NOMO-1 treated with dmso at 0.1 percent for 144 hours (cell line): Measurements from ENCODE around the gene E2F1.
"Not testable (repeated sequence)": the region's sequence is repeated elsewhere in the genome, so short reads cannot be mapped to it uniquely, and the experiment has no call there.

ENCODE experiments used
- DNase-seq: peaks from one replicate; lab custom pipeline; 2025; ENCODE audit not compliant: unreplicated experiment; lab: John Stamatoyannopoulos, UW

The E2F1 gene

GRCh38 chr20:33710681-33711445 is 24.7 kb upstream of the E2F1 start:
- DNase-seq = no peak

GRCh38 chr20:33709905-33710541 is 23.8 kb upstream of the E2F1 start:
- DNase-seq = no peak

DNA sequence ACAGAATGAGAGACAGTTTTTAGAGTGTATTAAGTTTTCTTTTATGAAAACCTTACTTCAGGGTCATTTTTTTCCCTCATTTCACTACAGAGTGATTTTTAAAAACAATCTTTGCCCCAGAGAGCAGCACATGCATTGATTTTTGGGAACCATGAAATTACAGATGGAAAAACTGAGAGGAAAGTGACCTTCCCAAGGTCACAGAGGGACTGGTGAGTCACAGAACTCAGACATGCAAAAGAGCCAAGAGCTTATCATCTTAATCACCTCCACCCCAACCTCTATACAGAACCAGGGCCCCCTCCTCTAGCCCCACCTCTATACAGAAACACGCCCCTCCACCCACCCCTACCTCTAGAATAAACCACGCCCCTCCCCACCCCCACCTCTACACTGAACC is 23.2 kb upstream of the E2F1 start:
- no peak for DNase-seq

DNA sequence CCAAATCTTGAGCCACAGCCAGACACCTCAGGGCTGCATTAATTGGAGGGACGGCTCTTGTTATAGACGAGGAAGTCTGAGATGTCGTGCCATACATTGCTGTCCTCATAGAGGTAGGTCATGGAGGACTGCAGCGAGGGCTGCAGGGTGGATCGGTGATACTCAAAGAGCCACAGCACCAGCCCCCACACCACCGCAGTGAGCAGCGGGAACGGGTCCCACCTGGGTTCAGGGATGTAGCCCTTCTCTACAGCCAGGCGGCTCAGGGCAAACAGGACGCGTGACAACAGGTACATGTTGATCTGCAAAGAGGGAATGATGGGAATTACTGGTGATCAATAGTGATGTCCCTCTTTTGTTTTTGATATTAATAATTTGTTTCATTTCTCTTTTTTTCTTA is 21.5 kb upstream of the E2F1 start:
- no peak for DNase-seq

- no peak for DNase-seq
Measured at GRCh38 chr20:33704197-33704924, 18.2 kb upstream of the E2F1 start.

GRCh38 chr20:33703498-33704137 is 17.4 kb upstream of the E2F1 start:
- no peak for DNase-seq

- no peak for DNase-seq
Measured at GRCh38 chr20:33702861-33703260, 16.7 kb upstream of the E2F1 start.

DNA sequence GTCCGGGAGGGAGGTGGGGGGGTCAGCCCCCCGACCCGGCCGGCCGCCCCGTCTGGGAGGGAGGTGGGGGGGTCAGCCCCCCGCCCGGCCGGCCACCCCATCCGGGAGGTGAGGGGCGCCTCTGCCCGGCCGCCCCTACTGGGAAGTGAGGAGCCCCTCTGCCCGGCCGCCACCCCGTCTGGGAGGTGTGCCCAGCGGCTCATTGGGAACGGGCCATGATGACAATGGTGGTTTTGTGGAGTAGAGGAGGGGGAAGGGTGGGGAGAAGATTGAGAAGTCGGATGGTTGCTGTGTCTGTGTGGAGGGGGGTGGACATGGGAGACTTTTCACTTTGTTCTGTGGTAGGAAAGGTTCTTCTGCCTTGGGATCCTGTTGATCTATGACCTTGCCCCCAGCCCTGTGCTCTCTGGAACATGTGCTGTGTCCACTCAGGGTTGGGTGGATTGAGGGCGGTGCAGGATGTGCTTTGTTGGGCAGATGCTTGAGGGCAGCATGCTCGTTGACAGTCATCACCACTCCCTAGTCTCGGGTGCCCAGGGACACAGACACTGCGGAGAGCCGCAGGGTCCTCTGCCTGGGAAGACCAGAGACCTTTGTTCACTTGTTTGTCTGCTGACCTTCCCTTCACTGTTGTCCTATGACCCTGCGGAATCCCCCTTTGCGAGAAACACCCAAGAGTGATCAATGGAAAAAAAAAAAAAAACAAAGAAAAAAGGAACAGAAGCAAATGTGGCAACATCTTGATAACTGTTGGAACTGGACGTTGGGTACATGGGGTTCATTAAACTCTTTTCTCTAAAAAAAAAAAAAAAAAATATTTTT is 15.7 kb upstream of the E2F1 start:
- DNase-seq = no peak

GRCh38 chr20:33700696-33701441 is 14.7 kb upstream of the E2F1 start:
- DNase-seq = not testable (repeated sequence)

DNA sequence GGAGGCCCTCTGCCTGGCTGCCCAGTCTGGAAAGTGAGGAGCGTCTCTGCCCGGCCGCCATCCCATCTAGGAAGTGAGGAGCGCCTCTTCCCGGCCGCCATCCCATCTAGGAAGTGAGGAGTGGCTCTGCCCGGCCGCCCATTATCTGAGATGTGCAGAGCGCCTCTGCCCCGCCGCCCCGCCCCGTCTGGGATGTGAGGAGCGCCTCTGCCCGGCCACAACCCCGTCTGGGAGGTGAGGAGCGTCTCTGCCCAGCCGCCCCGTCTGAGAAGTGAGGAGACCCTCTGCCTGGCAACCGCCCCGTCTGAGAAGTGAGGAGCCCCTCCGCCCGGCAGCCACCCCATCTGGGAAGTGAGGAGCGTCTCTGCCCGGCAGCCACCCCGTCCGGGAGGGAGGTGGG is 12.8 kb upstream of the E2F1 start:
- not testable (repeated sequence) for DNase-seq

DNA sequence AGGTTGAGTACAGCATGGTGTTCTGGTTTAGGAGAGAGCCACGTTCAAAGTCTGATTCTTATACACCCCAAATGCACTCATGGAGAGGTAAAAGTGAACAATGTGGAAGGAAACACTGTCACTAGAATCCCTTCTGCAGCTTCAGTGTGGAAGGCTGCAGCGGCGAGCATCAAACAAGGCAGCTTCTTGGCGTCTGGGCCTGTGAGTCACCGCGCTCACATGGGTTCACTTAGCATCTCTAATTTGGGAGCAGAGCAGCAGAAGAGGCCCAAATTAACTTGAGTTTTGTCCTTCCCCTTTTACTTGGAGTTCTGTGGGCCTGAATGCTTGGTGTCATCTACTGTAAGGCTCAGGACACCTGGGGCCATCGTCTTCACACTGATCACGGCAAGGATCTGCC is 10.9 kb upstream of the E2F1 start:
- peak; percentile 58 for DNase-seq

GRCh38 chr20:33696448-33696847 is 10.3 kb upstream of the E2F1 start:
- no peak for DNase-seq

GRCh38 chr20:33694639-33695012 is 8.4 kb upstream of the E2F1 start:
- DNase-seq = no peak

- DNase-seq = no peak
Measured at GRCh38 chr20:33693741-33694638, 7.8 kb upstream of the E2F1 start.

- no peak for DNase-seq
Measured at GRCh38 chr20:33693289-33693688, 7.1 kb upstream of the E2F1 start.

- DNase-seq = peak; percentile 60
Measured at GRCh38 chr20:33689973-33690372, 3.8 kb upstream of the E2F1 start.

DNA sequence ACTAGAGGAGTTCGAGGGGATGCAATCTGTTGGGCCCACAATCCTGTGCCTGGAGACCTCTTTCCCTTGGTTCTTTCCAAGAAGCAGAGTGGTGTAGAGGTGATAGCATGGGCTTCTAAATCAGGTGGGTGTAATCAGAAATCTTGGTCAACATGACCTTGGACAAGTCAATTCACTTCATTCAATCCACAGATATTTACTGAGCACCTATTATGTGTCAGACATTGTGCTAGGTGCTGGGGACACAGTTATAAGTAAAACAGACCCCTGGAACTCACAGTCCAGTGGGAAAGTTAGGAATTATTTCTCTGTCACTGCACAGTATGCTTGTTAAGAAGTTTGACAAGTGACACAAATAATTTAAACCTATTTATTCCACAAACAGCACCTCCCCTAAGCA is 3.3 kb upstream of the E2F1 start:
- no peak for DNase-seq

DNA sequence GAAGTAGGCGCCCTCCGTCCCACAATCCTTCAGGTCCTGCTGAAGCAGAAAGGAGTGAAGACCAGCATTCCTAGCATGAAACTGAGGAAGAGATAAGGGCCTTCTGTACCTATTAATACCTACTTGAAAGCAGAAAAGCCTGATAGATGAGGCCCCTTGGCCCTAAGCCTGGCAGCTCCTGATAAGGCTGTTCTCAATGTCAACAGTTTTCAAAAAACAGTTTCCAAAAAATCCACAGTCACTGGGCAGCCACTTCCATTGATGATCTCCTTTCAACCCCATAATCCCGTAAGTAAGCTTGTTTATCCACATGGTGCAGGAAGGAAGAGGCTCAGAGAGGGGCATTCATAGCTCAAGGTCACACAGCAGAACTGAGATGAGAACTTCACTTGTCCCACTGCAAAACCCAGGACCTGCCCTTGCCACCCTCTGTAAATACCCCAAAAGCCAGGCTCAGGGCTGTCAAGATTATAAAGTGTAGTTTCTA is 2.8 kb upstream of the E2F1 start:
- DNase-seq = no peak
